Endodermal cell (in vitro differentiated cells): ENCODE measurements around the gene IL18R1. TPM values are rescaled to one million over a fixed set of nuclear protein-coding genes. Genes with fewer than 3 reads are reported as not detected.

Source experiments
- DNase-seq: peaks from one replicate; pipeline ENCODE4 v3.0.0-alpha.2; 2017
- H3K27ac ChIP-seq: 2 replicates; pipeline ENCODE4 v1.5.1; 2013; ENCODE audit warnings: mild to moderate bottlenecking, low read depth, low read length, moderate library complexity
- H3K27me3 ChIP-seq: 2 replicates; pipeline ENCODE4 v1.6.1; 2013; ENCODE audit warnings: mild to moderate bottlenecking, low read length, moderate library complexity; ENCODE audit not compliant: insufficient read depth, control insufficient read depth, poor library complexity, severe bottlenecking
- H3K36me3 ChIP-seq: 2 replicates; pipeline ENCODE4 v1.7.0; 2013; ENCODE audit warnings: mild to moderate bottlenecking, low read length, moderate library complexity; ENCODE audit not compliant: control insufficient read depth, insufficient read depth
- H3K4me1 ChIP-seq: one replicate; pipeline ENCODE4 v1.7.0; 2013; ENCODE audit warnings: low read length; ENCODE audit not compliant: control insufficient read depth, insufficient read depth
- H3K4me3 ChIP-seq: 2 replicates; pipeline ENCODE4 v1.5.1; 2013; ENCODE audit warnings: mild to moderate bottlenecking, low read length, moderate library complexity
- H3K9ac ChIP-seq: 2 replicates; pipeline ENCODE4 v1.6.1; 2013; ENCODE audit warnings: mild to moderate bottlenecking, low read length, moderate library complexity; ENCODE audit not compliant: poor library complexity, severe bottlenecking; ENCODE audit errors: extremely low read depth
- H3K9me3 ChIP-seq: 2 replicates; pipeline ENCODE4 v1.6.1; 2013; ENCODE audit warnings: mild to moderate bottlenecking, low read length, moderate library complexity; ENCODE audit not compliant: control insufficient read depth
- H3K27ac Mint-ChIP-seq: 2 replicates; pipeline ENCODE4 v1.8.0; 2020; ENCODE audit warnings: mixed read lengths
- H3K27me3 Mint-ChIP-seq: 2 replicates; pipeline ENCODE4 v1.8.0; 2021; ENCODE audit warnings: mild to moderate bottlenecking, mixed read lengths; ENCODE audit not compliant: insufficient read depth
- H3K36me3 Mint-ChIP-seq: 2 replicates; pipeline ENCODE4 v1.8.0; 2020; ENCODE audit warnings: low read depth, mixed read lengths
- H3K4me1 Mint-ChIP-seq: 2 replicates; pipeline ENCODE4 v1.8.0; 2020; ENCODE audit warnings: mixed read lengths
- H3K4me3 Mint-ChIP-seq: 2 replicates; pipeline ENCODE4 v1.8.0; 2020; ENCODE audit warnings: mild to moderate bottlenecking, moderate library complexity, mixed read lengths
- H3K9me3 Mint-ChIP-seq: 2 replicates; pipeline ENCODE4 v1.8.0; 2020; ENCODE audit warnings: mild to moderate bottlenecking, mixed read lengths
- WGBS, 2 experiments: methylation state at CpG; one replicate each; pipeline versions ENCODE4 v1.1.5 to v1.1.7; 2013; ENCODE audit warnings: missing lambda C conversion rate in 2 of 2, mixed read lengths in 1 of 2; ENCODE audit not compliant: insufficient coverage in 1 of 2, insufficient read length in 1 of 2; 5-methylcytosine and 5-hydroxymethylcytosine counted together
- total RNA-seq, 2 donors: library from RNA; stranded (reverse); fragmentation: NEBNext Ultra II Directional in 1 of 2; extraction: Animal tissue kit (Norgen Biotek cat#: 25700) in 1 of 2; gene quantifications; 2 replicates in 1 of 2; 3 replicates in 1 of 2; pipeline ENCODE4 v1.2.1, GENCODE V29; 2021
- TF ChIP-seq, protein P1 (sequence below): fragments of 200-600 bp; sonication (generic); conservative IDR thresholded peaks from 2 replicates; pipeline ENCODE4 v1.5.0; 2021; ENCODE audit warnings: antibody characterized with exemption, mild to moderate bottlenecking

IL18R1 gene
- total RNA-seq, 2 donors from 2014 or later = 2.2 to 2.4 TPM

DNA sequence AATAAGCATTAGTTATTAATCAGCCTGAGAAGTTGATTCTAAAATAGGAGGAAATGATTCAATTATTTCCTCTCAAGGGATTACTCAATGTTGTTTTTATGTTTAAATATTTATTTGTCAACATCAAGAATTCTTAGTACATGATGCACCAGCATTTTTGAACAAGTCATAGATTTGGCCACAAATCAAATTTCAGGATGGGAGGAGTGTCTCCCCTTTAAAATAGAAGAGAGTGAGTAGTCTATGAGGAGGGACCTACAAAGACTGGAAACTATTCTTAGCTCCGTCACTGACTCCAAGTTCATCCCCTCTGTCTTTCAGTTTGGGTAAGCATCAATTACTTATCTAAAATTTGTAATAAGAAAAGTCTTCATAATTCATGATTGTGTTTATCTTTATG lies 18.6 kb upstream of the IL18R1 start:
- Mint-ChIP-seq H3K4me1 (peaks cover 16% of the 10 kb centered on the region), H3K4me3 (no peak overlapping the region), H3K27me3 (peaks cover 2% of the 10 kb centered on the region), H3K27ac (no peak overlapping the region), H3K36me3 (no peaks in the 10 kb centered on the region), H3K9me3 (no peaks in the 10 kb centered on the region)
- 80% methylated on average over 1 of the region's 1 CpG; no CpG with 5 or more reads in 1 of the 2 experiments for whole genome bisulfite sequencing, 2 experiments
- Histone ChIP-seq H3K9me3 (no peaks in the 10 kb centered on the region), H3K27ac (no peak overlapping the region), H3K4me3 (no peak overlapping the region), H3K9ac (no peak overlapping the region), H3K4me1 (peaks cover 11% of the 10 kb centered on the region), H3K27me3 (no peaks in the 10 kb centered on the region), H3K36me3 (no peaks in the 10 kb centered on the region)
- TF ChIP-seq, protein P1, sequence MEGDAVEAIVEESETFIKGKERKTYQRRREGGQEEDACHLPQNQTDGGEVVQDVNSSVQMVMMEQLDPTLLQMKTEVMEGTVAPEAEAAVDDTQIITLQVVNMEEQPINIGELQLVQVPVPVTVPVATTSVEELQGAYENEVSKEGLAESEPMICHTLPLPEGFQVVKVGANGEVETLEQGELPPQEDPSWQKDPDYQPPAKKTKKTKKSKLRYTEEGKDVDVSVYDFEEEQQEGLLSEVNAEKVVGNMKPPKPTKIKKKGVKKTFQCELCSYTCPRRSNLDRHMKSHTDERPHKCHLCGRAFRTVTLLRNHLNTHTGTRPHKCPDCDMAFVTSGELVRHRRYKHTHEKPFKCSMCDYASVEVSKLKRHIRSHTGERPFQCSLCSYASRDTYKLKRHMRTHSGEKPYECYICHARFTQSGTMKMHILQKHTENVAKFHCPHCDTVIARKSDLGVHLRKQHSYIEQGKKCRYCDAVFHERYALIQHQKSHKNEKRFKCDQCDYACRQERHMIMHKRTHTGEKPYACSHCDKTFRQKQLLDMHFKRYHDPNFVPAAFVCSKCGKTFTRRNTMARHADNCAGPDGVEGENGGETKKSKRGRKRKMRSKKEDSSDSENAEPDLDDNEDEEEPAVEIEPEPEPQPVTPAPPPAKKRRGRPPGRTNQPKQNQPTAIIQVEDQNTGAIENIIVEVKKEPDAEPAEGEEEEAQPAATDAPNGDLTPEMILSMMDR = no peak
- DNase-seq = no peak

DNA sequence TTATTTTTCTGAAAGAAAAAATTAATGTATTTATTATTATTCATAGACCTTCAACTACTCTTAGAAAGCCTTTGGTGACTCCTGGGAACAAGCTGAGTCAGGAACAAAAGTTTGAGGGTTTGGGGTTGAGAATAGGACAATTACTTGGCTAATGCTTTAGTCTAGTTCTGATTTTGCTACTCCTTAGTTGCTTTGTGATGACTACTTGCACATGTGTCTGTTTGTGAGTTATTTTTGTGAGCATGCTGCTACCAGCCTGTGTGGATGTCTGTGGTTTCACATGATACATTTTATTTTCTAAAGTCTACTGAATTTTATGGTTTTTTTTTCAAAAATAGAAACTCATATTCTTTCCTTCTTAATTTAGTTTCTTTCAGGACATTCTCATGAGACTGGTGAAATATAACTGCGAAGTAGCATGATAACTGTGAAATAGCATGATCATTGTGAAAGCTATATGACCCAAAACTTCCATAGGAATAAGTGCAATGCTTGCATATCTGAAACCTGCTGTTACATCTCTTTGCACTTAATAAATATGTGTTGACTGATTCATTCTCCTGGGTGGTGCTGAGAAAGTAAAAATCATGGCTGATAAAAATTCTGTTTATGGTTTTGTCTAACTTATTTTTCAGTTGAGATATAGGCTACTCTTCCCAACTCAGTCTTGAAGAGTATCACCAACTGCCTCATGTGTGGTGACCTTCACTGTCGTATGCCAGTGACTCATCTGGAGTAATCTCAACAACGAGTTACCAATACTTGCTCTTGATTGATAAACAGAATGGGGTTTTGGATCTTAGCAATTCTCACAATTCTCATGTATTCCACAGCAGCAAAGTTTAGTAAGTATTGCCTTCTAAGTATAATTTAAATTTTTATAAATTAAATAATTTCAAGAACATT lies 17.9 kb upstream of the IL18R1 start:
- no peaks in the 10 kb centered on the region for H3K36me3 Mint-ChIP-seq
- H3K27me3 ChIP-seq = no peaks in the 10 kb centered on the region
- H3K4me3 Mint-ChIP-seq = no peak overlapping the region
- no peak overlapping the region for H3K9ac ChIP-seq
- no peaks in the 10 kb centered on the region for H3K36me3 ChIP-seq
- TF ChIP-seq, protein P1 = no peak
- H3K4me3 ChIP-seq = no peak overlapping the region
- WGBS, 2 experiments = 90 to 100% methylated on average over 1 to 3 of the region's 3 CpGs
- H3K27me3 Mint-ChIP-seq = no peaks in the 10 kb centered on the region
- DNase-seq = no peak
- no peaks in the 10 kb centered on the region for H3K9me3 Mint-ChIP-seq
- no peak overlapping the region for H3K27ac ChIP-seq
- H3K4me1 Mint-ChIP-seq = peaks cover 16% of the 10 kb centered on the region
- H3K4me1 ChIP-seq = peaks cover 11% of the 10 kb centered on the region
- H3K27ac Mint-ChIP-seq = no peak overlapping the region
- H3K9me3 ChIP-seq = no peaks in the 10 kb centered on the region

DNA sequence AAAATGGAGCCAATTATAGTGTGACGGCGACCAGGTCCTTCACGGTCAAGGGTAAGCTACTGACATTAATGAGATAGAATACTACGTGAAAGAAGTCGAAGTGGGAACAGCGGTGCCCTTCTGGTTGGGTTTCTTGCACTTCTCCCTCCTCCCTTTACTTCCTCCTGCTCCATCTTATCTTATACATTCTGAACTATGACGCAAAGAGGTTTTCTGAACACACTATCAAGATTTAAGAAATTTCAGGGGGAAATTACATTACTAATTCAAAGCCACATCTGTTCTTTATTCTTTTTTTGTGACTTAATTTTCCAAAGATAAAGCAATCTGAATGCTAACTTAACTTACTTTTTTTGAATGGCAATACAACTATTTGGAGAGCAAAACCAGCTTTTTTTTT lies 14.8 kb upstream of the IL18R1 start:
- no peak overlapping the region for H3K9ac ChIP-seq
- no peaks in the 10 kb centered on the region for H3K27me3 Mint-ChIP-seq
- H3K36me3 Mint-ChIP-seq = no peaks in the 10 kb centered on the region

More for the DNA sequence above, 14.8 kb upstream of the IL18R1 start:
- Mint-ChIP-seq H3K4me1 (peaks cover 10% of the 10 kb centered on the region), H3K27ac (no peak overlapping the region), H3K4me3 (no peak overlapping the region), H3K9me3 (no peaks in the 10 kb centered on the region)
- H3K36me3 ChIP-seq = no peaks in the 10 kb centered on the region
- TF ChIP-seq, protein P1 = no peak
- H3K4me3 ChIP-seq = no peak overlapping the region
- DNase-seq = no peak
- H3K27me3 ChIP-seq = no peaks in the 10 kb centered on the region
- H3K27ac ChIP-seq = no peak overlapping the region
- no peaks in the 10 kb centered on the region for H3K9me3 ChIP-seq
- 94 to 96% methylated on average over 6 to 7 of the region's 7 CpGs for WGBS, 2 experiments
- peaks cover 8% of the 10 kb centered on the region for H3K4me1 ChIP-seq
